Measurements from ENCODE around the gene KRT84.
A peak's percentile ranks its signal among the peaks of the same experiment; 100 is the strongest.

The KRT84 gene

DNA sequence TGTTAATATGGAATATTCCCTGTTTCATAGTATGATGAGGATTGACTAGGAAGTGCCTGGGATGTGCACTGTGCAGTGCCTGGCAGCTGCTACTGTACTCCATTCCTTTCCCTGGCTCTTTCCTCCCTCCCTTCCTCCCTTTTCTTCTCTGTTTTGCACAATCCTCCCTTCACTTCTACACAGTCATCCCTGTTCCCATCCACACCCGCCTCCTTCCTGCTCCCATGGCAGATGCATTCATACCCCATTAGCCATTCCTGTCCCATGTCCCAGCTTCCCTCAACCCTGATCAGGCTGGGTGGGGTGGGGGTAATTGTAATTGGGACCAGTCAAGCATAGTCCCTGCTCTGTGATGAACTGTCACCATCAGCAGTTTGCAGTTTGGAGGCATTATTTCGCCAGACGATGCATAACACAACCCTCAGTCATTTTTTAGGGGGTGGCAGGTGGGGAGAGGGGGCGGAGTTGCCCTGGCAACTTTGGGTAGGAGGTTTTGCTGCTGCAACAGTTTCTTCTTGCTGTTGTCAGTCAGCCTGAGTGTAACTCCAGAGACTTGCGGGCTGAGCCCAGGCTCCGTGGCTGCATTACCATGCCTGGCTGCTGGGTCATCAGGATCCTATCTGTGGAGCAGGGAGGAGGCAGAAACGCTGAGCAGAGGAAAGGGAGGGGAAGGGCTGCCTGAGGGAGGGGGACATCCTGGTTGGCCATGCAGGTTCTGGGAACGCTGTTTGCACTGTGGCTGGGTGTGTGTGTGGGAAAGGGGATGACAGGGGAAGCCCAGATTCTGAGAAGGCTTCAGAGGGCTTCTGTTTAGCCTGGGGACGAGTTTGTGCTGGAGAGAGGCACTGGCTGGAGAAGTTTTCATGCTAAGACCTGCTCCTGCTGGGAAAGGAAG is 4.1 kb upstream of the KRT84 start:
- DNase-seq (ENCODE audit: low read depth in 3 of 3), result no peak

DNA sequence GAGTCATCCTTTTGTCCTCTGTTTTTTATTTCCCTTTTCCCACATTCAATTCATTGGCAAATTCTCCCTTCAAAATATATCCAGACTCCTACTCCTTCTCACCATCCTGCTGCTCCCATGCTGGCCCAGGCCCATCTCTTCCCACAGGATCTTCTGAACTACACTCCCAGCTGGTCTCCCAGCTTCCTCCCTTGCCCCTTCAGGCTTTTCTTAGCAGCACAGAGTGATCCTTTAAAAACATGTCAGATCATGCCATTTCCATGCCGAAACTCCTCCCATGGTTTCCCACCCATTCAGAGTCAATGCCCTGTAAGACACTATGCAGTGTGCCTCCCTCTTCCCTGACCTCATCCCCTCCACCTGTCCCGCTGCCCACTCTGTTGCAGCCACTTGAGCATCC is 2.4 kb upstream of the KRT84 start:
- DNase-seq (ENCODE audit: low read depth in 3 of 3), result no peak

DNA sequence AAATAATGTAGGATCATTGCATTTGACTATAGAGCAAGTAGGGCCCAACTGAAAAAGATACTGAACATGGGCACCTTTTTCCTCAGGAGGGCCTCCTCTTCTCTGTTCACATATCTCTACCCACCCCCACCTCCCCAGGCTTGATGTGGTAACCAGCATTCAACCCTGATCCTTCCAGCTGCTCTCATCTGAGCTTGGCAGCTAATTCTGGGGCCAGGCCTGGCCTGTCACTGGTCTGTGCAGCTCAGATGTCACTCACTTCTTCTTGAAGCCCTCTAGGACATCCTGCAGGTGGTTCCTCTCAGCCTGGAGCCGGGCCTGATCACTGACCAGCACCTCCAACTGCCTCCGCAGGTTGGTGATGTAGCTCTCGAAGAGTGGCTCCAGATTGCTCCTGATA is 2.1 kb downstream of the KRT84 start:
- DNase-seq (ENCODE audit: low read depth in 3 of 3), result no peak

DNA sequence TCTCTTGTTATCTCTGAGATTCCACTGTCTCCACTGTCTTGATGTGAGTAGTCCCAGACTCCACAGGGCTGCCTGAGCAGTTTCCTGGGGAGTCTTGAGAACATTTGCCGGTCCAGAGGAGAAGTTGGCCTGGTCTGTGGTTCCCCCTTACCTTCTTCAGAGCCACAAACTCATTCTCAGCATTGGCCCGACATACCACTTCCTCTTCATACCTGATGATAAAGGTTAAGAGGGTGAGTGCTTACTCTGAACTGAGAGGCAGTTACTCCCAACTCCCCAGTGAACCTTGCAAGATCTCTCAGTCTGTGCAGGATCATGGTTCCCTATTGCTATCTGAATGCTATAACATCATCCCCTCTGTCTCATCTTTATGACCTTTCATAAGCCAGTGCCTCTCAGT is 2.6 kb downstream of the KRT84 start:
- DNase-seq (ENCODE audit: low read depth in 3 of 3), result no peak

DNA sequence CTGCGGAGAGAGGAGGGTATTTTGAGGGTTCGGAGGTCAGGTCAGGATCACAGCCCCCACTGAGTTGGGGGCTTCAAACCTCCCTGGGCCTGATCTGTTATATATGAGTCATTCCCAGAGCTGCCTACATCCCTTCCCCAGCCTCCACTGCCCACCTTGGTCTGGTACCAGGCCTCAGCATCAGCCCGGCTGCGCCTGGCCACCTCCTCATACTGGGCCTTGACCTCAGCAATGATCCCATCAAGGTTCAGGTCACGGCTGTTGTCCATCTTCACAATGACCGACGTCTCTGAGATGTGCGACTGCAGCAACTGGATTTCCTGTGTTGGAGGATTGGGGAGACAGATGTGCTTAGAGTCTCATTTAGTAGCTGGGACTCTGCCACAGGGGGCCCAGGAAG is 4.2 kb downstream of the KRT84 start:
- DNase-seq (ENCODE audit: low read depth in 3 of 3), result no peak

DNA sequence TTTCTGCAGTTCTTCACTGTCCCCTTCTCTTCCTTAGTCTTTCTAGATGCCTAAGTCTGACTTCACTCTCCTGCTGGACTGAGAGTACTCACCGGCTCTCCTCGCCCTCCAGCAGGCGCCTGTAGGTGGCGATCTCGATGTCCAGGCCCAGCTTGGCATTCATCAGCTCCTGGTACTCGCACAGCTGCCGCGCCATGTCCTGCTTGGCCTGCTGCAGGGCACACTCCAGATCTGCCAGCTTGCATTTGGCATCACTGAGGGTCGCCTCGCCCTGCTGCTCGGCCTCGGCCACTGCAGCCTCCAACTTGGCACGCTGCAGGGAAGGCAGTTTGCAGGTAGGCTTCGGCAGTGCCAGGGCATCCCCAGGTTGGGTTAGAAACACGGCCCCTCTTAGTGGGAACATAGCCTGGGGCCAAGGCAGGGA is 5.2 kb downstream of the KRT84 start:
- no peak for DNase-seq (ENCODE audit: low read depth in 3 of 3)

DNA sequence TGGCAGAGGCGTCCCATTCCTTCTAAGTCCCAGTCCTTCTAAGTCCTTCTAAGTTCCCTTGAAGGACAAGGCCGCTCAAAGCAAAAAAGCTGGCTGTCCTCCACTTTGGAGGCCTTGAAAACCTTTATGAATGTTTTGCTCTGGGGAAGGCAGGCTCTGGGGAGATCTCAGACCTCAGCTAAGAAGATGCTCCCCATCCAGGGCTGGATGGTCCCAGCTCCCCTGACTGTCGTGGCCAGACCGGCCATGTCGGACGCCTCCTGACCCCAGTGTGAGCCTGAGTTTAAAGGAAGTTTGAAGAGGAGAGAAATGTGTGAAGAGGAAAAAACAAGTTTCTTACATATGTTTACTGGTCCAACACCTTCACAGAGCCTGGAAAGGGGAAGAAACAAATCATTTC is 5.9 kb downstream of the KRT84 start:
- DNase-seq (ENCODE audit: low read depth in 3 of 3), result no peak

DNA sequence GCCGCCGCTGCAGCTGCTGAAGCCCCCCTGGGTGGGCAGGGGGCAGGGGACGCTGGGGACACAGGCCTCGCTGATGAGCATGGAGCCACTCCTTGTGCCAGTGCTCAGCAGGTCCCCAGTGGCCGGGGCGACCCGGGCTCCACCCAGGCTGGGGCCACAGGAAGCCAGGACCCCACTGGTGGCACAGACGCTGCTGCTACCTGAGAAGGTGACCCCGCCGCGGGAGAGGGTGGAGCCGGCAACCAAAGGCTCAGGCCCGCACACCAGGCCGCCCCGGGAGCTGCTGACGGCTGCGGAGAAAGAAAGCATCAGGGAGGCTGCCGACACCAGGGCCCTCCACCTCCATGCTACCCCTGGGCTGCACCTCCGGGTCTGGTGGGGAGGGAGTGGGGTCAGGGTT is 7.4 kb downstream of the KRT84 start:
- no peak for DNase-seq (ENCODE audit: low read depth in 3 of 3)

DNA sequence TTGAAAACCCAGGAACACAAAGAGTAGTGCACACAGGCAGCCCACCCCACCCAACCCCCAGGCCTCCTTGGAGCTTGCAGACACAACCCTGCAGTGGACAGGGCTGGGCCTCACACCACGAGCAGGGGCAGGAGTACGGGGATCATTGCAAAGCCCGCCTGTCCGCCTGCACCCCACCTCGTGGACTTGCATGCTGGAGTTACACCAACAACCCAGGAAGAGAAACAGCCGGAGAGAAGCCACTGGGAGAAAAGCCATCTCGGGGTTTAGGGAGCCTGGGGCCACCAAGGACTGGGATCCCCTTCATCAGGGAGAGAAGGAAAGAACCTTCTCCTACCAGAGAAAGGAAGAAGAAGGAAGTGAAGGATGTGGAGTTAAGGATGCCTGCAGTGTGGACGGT is 8.2 kb downstream of the KRT84 start:
- DNase-seq (ENCODE audit: low read depth in 3 of 3), result no peak

DNA sequence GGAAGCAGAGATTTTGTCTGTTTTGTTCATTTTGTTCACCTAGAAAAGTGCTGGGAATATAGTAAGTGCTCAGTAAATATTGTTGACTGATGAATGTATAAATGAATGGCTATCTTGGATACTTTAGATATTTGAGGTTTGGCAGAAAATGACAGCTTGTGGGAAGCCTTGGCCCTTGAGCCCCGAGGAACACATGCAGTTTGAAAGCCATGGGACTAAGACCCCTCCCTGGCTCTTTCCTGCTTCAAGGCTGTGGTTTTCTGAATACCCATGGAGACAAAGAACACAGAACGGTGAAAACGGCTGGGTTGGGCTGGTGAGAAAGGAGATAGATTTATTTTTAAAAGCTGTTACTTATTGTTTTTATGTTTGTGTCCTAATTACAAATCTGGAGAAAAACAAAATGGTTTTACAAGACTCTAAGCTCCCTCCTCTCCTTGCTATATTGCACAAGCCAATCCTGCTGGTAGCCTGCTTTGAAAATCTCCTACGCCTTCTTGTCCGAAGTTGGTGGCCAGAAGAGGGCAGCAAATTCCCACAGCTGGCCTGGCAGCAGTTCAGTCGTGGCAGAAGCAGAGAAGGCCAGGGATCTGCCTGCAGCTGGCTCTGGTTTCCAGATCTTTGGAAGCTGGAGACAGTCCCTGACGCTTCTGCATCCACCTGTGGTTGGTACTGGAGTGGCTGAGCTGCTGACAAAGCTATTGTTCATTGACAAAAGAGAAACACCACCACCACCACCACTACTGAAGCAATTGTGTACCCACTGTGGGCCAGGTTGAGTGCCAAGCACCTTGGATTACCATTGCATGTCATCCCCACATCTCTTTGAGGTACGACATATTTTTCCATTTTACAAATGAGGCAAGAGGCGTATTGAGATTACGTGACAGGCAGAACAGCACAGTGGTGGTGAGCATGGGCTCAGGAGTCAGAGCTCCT is 13.0 kb downstream of the KRT84 start:
- DNase-seq (ENCODE audit: low read depth in 3 of 3), result peak in 2 of 3 experiments; percentile 36 to 47

DNA sequence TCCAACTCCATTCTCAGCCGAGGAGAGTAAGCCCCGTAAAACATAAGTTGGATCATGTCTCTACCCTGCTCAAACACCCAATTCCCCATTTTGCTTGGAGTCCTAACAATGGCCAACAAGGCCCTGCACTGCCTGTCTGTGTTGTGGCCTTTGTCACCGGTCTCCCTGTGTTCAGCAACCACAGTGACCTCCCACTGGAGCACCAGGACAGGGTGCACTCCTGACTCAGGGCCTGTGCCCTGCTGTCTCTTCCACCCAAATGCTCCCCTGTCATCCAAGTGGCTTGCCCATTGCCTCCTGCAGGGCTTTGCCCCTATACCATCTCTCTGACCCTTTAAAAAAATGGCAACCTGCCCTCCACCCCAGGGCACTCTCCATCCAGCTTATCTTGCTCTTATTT is 13.7 kb downstream of the KRT84 start:
- DNase-seq (ENCODE audit: low read depth in 3 of 3), result no peak

DNA sequence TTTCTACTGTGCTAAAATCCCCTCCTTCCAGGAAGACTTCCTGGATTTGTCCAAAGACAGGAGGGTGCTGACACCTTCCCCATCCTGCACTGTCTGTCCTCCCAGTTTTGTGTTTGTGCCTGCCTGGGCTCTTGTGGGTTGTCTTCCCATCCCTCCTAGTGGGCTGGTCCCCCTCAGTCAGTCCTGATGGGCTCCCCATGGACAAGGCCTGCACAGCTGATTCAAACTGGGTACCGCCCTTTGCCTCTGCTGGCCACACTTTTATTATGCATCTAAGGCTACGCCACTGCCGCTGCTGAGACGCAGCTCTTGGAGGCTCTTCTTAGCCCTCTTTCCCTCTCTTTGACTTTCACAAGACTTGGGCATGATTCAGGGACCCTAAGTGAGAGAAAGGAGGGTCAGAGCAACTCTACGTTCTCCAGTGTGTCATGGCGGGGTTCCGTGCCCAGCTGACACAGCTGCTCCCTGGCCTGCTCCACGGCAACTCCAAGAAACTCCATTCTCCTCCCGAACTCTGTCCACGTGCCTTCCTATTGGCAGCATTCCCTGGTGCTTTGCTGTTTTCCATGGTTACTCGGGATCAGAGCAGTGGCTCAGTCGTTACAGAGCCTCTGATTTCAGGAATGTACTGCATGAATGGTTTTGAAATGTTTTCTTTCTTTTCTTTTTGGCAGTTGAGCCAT is 14.4 kb downstream of the KRT84 start:
- DNase-seq (ENCODE audit: low read depth in 3 of 3), result no peak

DNA sequence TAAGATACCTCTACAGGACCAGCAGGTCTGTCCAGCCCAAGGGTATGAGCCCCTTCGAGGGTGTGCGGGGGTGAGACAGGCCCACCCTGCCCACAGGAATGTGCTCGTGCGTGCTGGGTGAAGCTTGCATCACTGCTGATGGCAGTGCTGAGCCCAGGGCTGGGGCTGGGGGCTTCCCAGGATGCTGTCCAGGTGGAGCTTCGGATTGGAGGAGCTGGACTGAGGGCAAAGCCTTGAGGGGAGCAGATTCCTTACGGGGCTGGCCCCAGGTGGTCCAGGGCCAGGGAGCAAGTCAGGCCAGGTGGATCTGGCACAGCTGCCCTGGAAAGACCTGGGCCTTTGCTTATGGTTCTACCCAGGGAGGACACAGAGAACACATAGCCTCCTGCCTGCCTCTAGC is 15.6 kb downstream of the KRT84 start:
- DNase-seq (ENCODE audit: low read depth in 3 of 3), result no peak

DNA sequence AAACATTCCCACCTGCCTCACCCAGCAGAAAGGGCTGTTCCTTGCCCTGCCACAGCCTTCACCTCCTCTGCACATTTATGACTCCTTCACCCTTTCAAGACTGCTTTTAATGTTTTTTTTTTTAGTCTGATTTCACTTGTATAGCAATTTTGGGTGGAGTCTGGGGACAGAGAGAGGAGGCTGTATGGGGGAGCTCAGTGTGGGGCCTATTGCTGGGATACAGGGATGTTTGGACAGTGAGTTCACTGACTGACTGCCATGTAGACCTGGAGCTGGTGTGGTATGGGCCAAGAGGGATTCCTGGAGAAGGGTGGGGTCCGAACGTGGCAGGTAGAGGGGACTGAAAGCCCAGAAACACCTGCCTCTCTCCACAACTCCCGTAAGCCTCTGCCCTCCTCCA is 16.2 kb downstream of the KRT84 start:
- no peak for DNase-seq (ENCODE audit: low read depth in 3 of 3)

DNA sequence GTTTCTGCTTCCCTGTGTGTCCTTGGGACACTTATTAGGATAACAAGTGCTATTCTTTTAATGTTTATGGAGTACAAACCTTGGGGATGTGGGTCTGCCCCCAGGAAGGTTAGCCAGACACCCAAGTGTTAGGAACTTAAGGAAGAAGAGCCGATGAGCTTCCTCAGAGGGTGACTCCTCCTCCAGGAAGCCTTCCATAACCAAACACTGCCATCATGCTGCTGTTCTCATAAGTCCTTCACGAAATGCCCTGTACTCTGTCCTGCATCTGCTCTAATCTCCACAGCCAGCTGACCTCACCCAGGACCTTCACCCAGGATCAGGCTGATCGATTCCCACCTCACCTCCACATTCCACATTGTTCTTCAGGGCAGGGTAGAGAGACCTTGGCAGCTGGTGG is 16.9 kb downstream of the KRT84 start:
- DNase-seq (ENCODE audit: low read depth in 3 of 3), result no peak

DNA sequence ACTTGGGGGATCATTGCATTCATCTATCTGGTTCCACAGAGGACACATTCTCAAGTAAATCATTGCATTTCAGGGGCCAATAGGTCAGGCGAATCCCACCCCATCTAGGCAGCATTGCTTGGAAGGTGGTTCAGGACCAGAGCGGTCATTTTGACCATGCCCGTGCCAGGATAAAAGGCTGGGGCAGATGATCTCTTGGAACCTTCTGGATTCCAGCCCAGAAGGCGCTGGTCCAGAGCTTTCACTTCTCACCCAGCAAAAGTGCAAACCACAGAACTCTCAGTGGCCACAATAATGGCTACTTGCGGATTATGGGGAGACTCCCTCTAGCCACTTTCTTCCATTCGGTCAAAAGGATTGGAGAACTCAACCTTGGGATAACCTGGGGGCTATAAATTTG is 17.6 kb downstream of the KRT84 start:
- no peak for DNase-seq (ENCODE audit: low read depth in 3 of 3)

DNA sequence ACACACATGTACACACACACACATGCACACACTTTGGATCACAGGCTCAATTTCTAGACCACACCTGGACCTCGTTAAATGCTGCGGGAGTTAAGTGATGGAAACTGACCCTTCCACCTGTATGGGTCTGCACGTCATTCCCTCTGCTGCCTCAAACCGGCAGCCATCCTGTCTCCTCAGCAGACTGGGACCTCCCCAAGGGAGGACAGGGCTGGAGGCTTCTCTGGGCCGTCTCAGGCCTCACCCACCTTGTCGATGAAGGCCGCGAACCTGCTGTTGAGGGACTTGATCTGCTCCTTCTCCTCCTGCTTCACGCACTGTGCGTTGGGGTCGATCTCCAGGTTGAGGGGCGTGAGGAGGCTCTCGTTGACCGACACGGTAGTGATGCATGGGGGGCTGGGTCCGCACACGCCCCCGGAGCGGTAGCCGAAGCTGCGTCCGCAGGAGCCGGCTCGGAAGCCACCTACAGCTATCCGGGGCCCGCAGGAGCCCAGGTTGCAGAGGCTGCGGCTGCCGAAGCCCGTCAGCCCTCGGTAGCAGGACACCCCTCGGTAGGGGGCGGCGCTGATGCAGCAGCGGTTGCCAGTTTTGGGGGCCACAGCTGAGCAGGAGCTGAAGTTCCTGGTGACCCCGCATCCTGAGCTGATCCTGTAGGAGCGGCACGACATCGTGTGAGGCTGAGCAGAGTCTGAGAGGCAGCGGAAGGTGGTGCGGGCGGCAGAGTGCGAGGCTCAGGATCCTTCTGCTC is 18.5 kb downstream of the KRT84 start, which contains the start of gene KRT85:
Gene KRT85, minus strand, starts transcription at position 744 of the 748 bp plus-strand sequence. Its CDS starts 76 bp downstream, at position 668.
- DNase-seq (ENCODE audit: low read depth in 3 of 3), result no peak

DNA sequence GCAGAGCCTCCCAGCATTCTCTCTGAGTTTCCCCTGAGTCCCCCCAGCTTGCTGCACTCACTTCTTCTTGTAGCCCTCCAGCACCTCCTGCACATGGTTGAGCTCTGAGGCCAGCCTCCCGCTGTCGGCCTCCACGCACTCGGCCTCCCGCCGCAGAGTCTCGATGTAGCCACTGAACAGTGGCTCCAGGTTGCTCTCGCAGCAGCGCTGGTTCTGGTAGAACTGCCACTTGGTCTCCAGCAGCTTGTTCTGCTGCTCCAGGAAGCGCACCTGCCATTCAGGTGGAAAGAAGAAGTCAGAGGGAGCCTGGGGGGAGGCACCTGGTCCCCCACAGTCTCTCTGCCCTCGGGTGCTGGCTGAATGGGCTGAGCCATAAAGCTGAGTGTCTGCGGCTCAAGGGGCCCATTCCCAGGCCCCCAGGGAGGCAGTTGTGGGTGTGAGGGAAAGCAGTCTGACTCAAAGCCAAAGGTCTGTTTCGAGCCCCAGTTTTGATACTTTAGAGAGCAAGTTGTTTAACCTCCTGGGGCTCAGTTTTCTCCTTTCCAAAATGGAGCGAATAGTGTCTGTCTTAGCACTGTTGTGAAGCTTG is 20.5 kb downstream of the KRT84 start:
- no peak for DNase-seq (ENCODE audit: low read depth in 3 of 3)

DNA sequence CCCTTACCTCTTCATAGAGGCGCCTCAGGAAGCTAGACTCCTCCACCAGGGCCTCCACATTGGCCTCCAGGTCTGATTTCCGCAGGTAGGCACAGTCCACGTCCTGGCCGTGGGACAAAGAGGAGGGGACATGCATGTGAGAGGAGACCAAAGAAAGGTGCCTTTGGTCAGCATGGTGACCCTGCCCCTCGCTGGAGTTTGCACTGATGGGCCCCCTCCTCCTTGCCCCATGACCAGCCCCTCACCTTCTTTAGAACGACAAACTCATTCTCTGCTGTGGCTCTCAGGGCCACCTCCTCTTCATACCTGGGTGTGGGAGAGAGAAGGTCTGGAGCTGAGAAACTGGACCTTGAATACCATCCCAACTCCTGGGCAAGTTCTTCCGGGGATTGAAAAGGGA is 21.4 kb downstream of the KRT84 start:
- no peak for DNase-seq (ENCODE audit: low read depth in 3 of 3)

DNA sequence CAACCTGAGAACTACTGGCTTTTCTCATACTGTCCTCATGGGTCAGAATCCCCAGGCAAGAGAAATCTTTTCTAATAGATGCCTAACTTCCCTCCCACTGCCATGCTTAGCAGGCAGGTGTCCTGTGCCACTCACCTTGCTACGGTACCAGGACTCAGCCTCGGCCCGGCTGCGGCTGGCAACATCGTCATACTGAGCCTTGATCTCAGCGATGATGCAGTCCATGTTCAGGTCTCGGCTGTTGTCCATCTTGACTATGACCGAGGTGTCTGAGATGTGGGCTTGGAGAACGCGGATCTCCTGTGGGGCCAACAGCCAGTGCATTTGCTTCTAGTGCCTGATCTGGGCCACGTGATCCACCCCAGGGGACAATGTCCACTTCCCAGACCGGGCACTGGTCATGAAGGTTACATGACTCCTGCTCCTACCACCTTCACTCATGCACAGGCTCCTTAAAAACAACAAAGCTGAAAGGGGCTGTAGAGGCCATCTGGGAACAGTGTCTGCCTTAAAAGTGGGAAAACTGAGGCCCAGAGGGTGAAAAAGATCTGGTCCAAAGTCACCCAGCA is 22.3 kb downstream of the KRT84 start:
- DNase-seq (ENCODE audit: low read depth in 3 of 3), result no peak

Data from stimulated activated CD4-positive, alpha-beta T cell treated with anti-CD3 and anti-CD28 coated beads, TNF-alpha, amount 100 ng/mL, for 24 hours (primary cell).